Endodermal cell (in vitro differentiated cells): Measurements from ENCODE around the gene CCDC73. TPM values are rescaled to one million over a fixed set of nuclear protein-coding genes. Genes with fewer than 3 reads are reported as not detected.
"Not testable (repeated sequence)": the region's sequence is repeated elsewhere in the genome, so short reads cannot be mapped to it uniquely, and the experiment has no call there.

ENCODE experiments used
- DNase-seq: peaks from one replicate; pipeline ENCODE4 v3.0.0-alpha.2; 2017
- H3K27ac ChIP-seq: 2 replicates; pipeline ENCODE4 v1.5.1; 2013; ENCODE audit warnings: mild to moderate bottlenecking, low read depth, low read length, moderate library complexity
- H3K27me3 ChIP-seq: 2 replicates; pipeline ENCODE4 v1.6.1; 2013; ENCODE audit warnings: mild to moderate bottlenecking, low read length, moderate library complexity; ENCODE audit not compliant: insufficient read depth, control insufficient read depth, poor library complexity, severe bottlenecking
- H3K36me3 ChIP-seq: 2 replicates; pipeline ENCODE4 v1.7.0; 2013; ENCODE audit warnings: mild to moderate bottlenecking, low read length, moderate library complexity; ENCODE audit not compliant: control insufficient read depth, insufficient read depth
- H3K4me1 ChIP-seq: one replicate; pipeline ENCODE4 v1.7.0; 2013; ENCODE audit warnings: low read length; ENCODE audit not compliant: control insufficient read depth, insufficient read depth
- H3K4me3 ChIP-seq: 2 replicates; pipeline ENCODE4 v1.5.1; 2013; ENCODE audit warnings: mild to moderate bottlenecking, low read length, moderate library complexity
- H3K9ac ChIP-seq: 2 replicates; pipeline ENCODE4 v1.6.1; 2013; ENCODE audit warnings: mild to moderate bottlenecking, low read length, moderate library complexity; ENCODE audit not compliant: poor library complexity, severe bottlenecking; ENCODE audit errors: extremely low read depth
- H3K9me3 ChIP-seq: 2 replicates; pipeline ENCODE4 v1.6.1; 2013; ENCODE audit warnings: mild to moderate bottlenecking, low read length, moderate library complexity; ENCODE audit not compliant: control insufficient read depth
- H3K27ac Mint-ChIP-seq: 2 replicates; pipeline ENCODE4 v1.8.0; 2020; ENCODE audit warnings: mixed read lengths
- H3K27me3 Mint-ChIP-seq: 2 replicates; pipeline ENCODE4 v1.8.0; 2021; ENCODE audit warnings: mild to moderate bottlenecking, mixed read lengths; ENCODE audit not compliant: insufficient read depth
- H3K36me3 Mint-ChIP-seq: 2 replicates; pipeline ENCODE4 v1.8.0; 2020; ENCODE audit warnings: low read depth, mixed read lengths
- H3K4me1 Mint-ChIP-seq: 2 replicates; pipeline ENCODE4 v1.8.0; 2020; ENCODE audit warnings: mixed read lengths
- H3K4me3 Mint-ChIP-seq: 2 replicates; pipeline ENCODE4 v1.8.0; 2020; ENCODE audit warnings: mild to moderate bottlenecking, moderate library complexity, mixed read lengths
- H3K9me3 Mint-ChIP-seq: 2 replicates; pipeline ENCODE4 v1.8.0; 2020; ENCODE audit warnings: mild to moderate bottlenecking, mixed read lengths
- CTCF ChIP-seq: fragments of 200-600 bp; sonication (generic); conservative IDR thresholded peaks from 2 replicates; pipeline ENCODE4 v1.5.0; 2021; ENCODE audit warnings: antibody characterized with exemption, mild to moderate bottlenecking
- WGBS, 2 experiments: methylation state at CpG; one replicate each; pipeline versions ENCODE4 v1.1.5 to v1.1.7; 2013; ENCODE audit warnings: missing lambda C conversion rate in 2 of 2, mixed read lengths in 1 of 2; ENCODE audit not compliant: insufficient coverage in 1 of 2, insufficient read length in 1 of 2; 5-methylcytosine and 5-hydroxymethylcytosine counted together
- total RNA-seq, 2 donors: library from RNA; stranded (reverse); fragmentation: NEBNext Ultra II Directional in 1 of 2; extraction: Animal tissue kit (Norgen Biotek cat#: 25700) in 1 of 2; gene quantifications; 2 replicates in 1 of 2; 3 replicates in 1 of 2; pipeline ENCODE4 v1.2.1, GENCODE V29; 2021

The CCDC73 gene
- total RNA-seq, 2 donors from 2014 or later: not detected

- Mint-ChIP-seq H3K9me3 (peaks cover 13% of the 10 kb centered on the region), H3K4me3 (no peak overlapping the region), H3K27me3 (no peaks in the 10 kb centered on the region), H3K36me3 (peaks cover 13% of the 10 kb centered on the region), H3K27ac (no peak overlapping the region), H3K4me1 (peaks cover 2% of the 10 kb centered on the region)
- H3K4me3 ChIP-seq: no peak overlapping the region
- no peak for TF ChIP-seq CTCF
- H3K4me1 ChIP-seq: no peaks in the 10 kb centered on the region
- H3K9me3 ChIP-seq: no peaks in the 10 kb centered on the region
- DNase-seq: no peak
- WGBS, 2 experiments: 86% methylated on average over 1 to 4 of the region's 4 CpGs
- H3K27me3 ChIP-seq: no peaks in the 10 kb centered on the region
- no peak overlapping the region for H3K9ac ChIP-seq
- no peak overlapping the region for H3K27ac ChIP-seq
- H3K36me3 ChIP-seq: no peaks in the 10 kb centered on the region
Measured at GRCh38 chr11:32613500-32614151, 180.8 kb downstream of the CCDC73 start.

- Histone ChIP-seq H3K36me3 (peaks cover 6% of the 10 kb centered on the region), H3K4me3 (no peak overlapping the region), H3K9me3 (peaks cover 6% of the 10 kb centered on the region), H3K9ac (no peak overlapping the region), H3K27me3 (no peaks in the 10 kb centered on the region), H3K27ac (no peak overlapping the region), H3K4me1 (no peaks in the 10 kb centered on the region)
- Mint-ChIP-seq H3K4me3 (no peak overlapping the region), H3K27ac (no peak overlapping the region), H3K27me3 (no peaks in the 10 kb centered on the region), H3K36me3 (peaks cover 33% of the 10 kb centered on the region), H3K9me3 (peaks cover 31% of the 10 kb centered on the region), H3K4me1 (peaks cover 2% of the 10 kb centered on the region)
- WGBS, 2 experiments: 90 to 96% methylated on average over 2 to 3 of the region's 3 CpGs
- TF ChIP-seq CTCF: no peak
- DNase-seq: no peak
Measured at GRCh38 chr11:32610797-32611352, 183.6 kb downstream of the CCDC73 start.

- not testable (repeated sequence) for H3K4me3 ChIP-seq, H3K4me3 Mint-ChIP-seq, H3K9me3 ChIP-seq, H3K27ac ChIP-seq, H3K27me3 Mint-ChIP-seq, H3K4me1 Mint-ChIP-seq, H3K4me1 ChIP-seq, H3K27ac Mint-ChIP-seq, DNase-seq, H3K27me3 ChIP-seq, H3K9ac ChIP-seq
- Mint-ChIP-seq H3K36me3 (peaks cover 45% of the 10 kb centered on the region), H3K9me3 (peaks cover 31% of the 10 kb centered on the region)
- H3K36me3 ChIP-seq: peaks cover 25% of the 10 kb centered on the region
- WGBS, 2 experiments: 93% methylated on average over 4 of the region's 4 CpGs; no CpG with 5 or more reads in 1 of the 2 experiments
Measured at GRCh38 chr11:32608826-32609225, 185.6 kb downstream of the CCDC73 start.

- TF ChIP-seq CTCF: no peak
Measured at GRCh38 chr11:32606220-32606619, 188.2 kb downstream of the CCDC73 start.

More at GRCh38 chr11:32606220-32606619, 188.2 kb downstream of the CCDC73 start:
- Mint-ChIP-seq H3K27ac (no peak overlapping the region), H3K36me3 (peaks cover 66% of the 10 kb centered on the region), H3K9me3 (peaks cover 31% of the 10 kb centered on the region), H3K27me3 (no peaks in the 10 kb centered on the region), H3K4me3 (no peak overlapping the region), H3K4me1 (no peaks in the 10 kb centered on the region)
- H3K4me1 ChIP-seq: no peaks in the 10 kb centered on the region
- no peaks in the 10 kb centered on the region for H3K27me3 ChIP-seq
- H3K9me3 ChIP-seq: peaks cover 6% of the 10 kb centered on the region
- peaks cover 51% of the 10 kb centered on the region for H3K36me3 ChIP-seq
- no peak overlapping the region for H3K4me3 ChIP-seq
- H3K27ac ChIP-seq: no peak overlapping the region
- DNase-seq: no peak
- H3K9ac ChIP-seq: no peak overlapping the region
